ENCODE data around the gene TMEM185B. TPM values are rescaled to one million over a fixed set of nuclear protein-coding genes. Genes with fewer than 3 reads are reported as not detected.
A peak's percentile ranks its signal among the peaks of the same experiment; 100 is the strongest.

The TMEM185B gene
- total and polyA plus RNA-seq, 8 donors, result 18.7 to 29.1 (median 24.8) TPM

GRCh38 chr2:120219291-120219690 lies 3.9 kb downstream of the TMEM185B start:
- no peak overlapping the region for H3K27ac ChIP-seq

GRCh38 chr2:120218181-120218580 lies 5.0 kb downstream of the TMEM185B start:
- H3K36me3 ChIP-seq, result peaks cover 0 to 16% of the 10 kb centered on the region in 2 donors
- no peaks in the 10 kb centered on the region for H3K9me3 ChIP-seq
- no peak for DNase-seq
- intact Hi-C loops (cut with DNase I), result no loop called here
- TF ChIP-seq CTCF (IDR thresholded peaks at IDR 0.05), result no peak
- no peak overlapping the region for H3K27ac ChIP-seq
- H3K27me3 ChIP-seq, result no peaks in the 10 kb centered on the region
- peaks cover 9 to 34% of the 10 kb centered on the region in 2 donors for H3K4me1 ChIP-seq
- no peak for ATAC-seq
- no peak overlapping the region for H3K4me3 ChIP-seq

More at GRCh38 chr2:120219291-120219690, 3.9 kb downstream of the TMEM185B start:
- peaks cover 13 to 42% of the 10 kb centered on the region in 2 donors for H3K4me1 ChIP-seq
- H3K9me3 ChIP-seq, result no peaks in the 10 kb centered on the region
- DNase-seq (no peak), ATAC-seq (no peak)
- no peaks in the 10 kb centered on the region for H3K27me3 ChIP-seq
- no peak overlapping the region for H3K4me3 ChIP-seq
- peaks cover 0 to 16% of the 10 kb centered on the region in 2 donors for H3K36me3 ChIP-seq
- no peak for TF ChIP-seq CTCF (IDR thresholded peaks at IDR 0.05)
- intact Hi-C loops (cut with DNase I), result no loop called here

- H3K27ac ChIP-seq, result peak overlapping the region in 1 of 2 donors; percentile 70
- intact Hi-C loops (cut with DNase I), result no loop called here
- no peak for TF ChIP-seq CTCF (IDR thresholded peaks at IDR 0.05)
Measured at GRCh38 chr2:120210270-120210693, 12.9 kb downstream of the TMEM185B start.

GRCh38 chr2:120209427-120210269 lies 13.6 kb downstream of the TMEM185B start:
- peak overlapping the region in 1 of 2 donors; percentile 70 for H3K27ac ChIP-seq
- intact Hi-C loops (cut with DNase I), result no loop called here
- ATAC-seq, result no peak

More at GRCh38 chr2:120210270-120210693, 12.9 kb downstream of the TMEM185B start:
- no peaks in the 10 kb centered on the region for H3K9me3 ChIP-seq
- H3K36me3 ChIP-seq, result no peaks in the 10 kb centered on the region
- H3K27me3 ChIP-seq, result no peaks in the 10 kb centered on the region
- peaks cover 0 to 25% of the 10 kb centered on the region in 2 donors for H3K4me1 ChIP-seq
- DNase-seq, result no peak
- no peak overlapping the region for H3K4me3 ChIP-seq
- no peak for ATAC-seq

More at GRCh38 chr2:120209427-120210269, 13.6 kb downstream of the TMEM185B start:
- Histone ChIP-seq H3K9me3 (no peaks in the 10 kb centered on the region), H3K4me3 (no peak overlapping the region), H3K27me3 (no peaks in the 10 kb centered on the region), H3K4me1 (peaks cover 0 to 26% of the 10 kb centered on the region in 2 donors), H3K36me3 (no peaks in the 10 kb centered on the region)
- no peak for DNase-seq
- TF ChIP-seq CTCF (IDR thresholded peaks at IDR 0.05), result no peak
